Posterior cingulate gyrus (tissue), 11 donors: ENCODE measurements around the gene CTAGE9.
"Not testable (repeated sequence)": the region's sequence is repeated elsewhere in the genome, so short reads cannot be mapped to it uniquely, and the experiment has no call there.

Experiments
- DNase-seq, 10 donors: peaks; one replicate each; pipeline versions ENCODE4 v3.0.0 to v3.0.0-alpha.2; 2020 to 2021; ENCODE audit warnings: mixed read lengths in 3 of 10
- intact Hi-C: fragments of 100-400 bp; cut with DNase I; formaldehyde crosslinking; loops from one replicate; pipeline ENCODE4 v1.15.1; 2023

Gene CTAGE9

GRCh38 chr6:131710917-131711316 lies at the start of gene CTAGE9:
Gene CTAGE9, minus strand, starts transcription at chr6:131711017. Its CDS starts 0 bp downstream, at chr6:131711017.
- DNase-seq = peak in 1 of 10 donors; percentile 70
- intact Hi-C loops = not testable (repeated sequence)

- DNase-seq = no peak
- intact Hi-C loops = no loop called here
Measured at GRCh38 chr6:131758920-131759319, 48.1 kb upstream of the CTAGE9 start.

- intact Hi-C loops = no loop called here
Measured at GRCh38 chr6:131756039-131756438, 45.2 kb upstream of the CTAGE9 start.

GRCh38 chr6:131755597-131755996 lies 44.8 kb upstream of the CTAGE9 start:
- intact Hi-C loops = no loop called here
- DNase-seq = no peak

More at GRCh38 chr6:131756039-131756438, 45.2 kb upstream of the CTAGE9 start:
- no peak for DNase-seq

- no peak for DNase-seq
- intact Hi-C loops = no loop called here
Measured at GRCh38 chr6:131754715-131755567, 44.1 kb upstream of the CTAGE9 start.

- no peak for DNase-seq
- intact Hi-C loops = no loop called here
Measured at GRCh38 chr6:131754088-131754487, 43.3 kb upstream of the CTAGE9 start.

- DNase-seq, intact Hi-C loops: not testable (repeated sequence)
Measured at GRCh38 chr6:131751012-131751715, 40.3 kb upstream of the CTAGE9 start.

GRCh38 chr6:131749023-131749422 lies 38.2 kb upstream of the CTAGE9 start:
- intact Hi-C loops = no loop called here
- DNase-seq = no peak

GRCh38 chr6:131747821-131748353 lies 37.1 kb upstream of the CTAGE9 start:
- DNase-seq = no peak
- intact Hi-C loops = no loop called here

GRCh38 chr6:131745476-131745875 lies 34.7 kb upstream of the CTAGE9 start:
- no peak for DNase-seq
- intact Hi-C loops = no loop called here

- no peak for DNase-seq
- intact Hi-C loops = no loop called here
Measured at GRCh38 chr6:131744432-131745287, 33.8 kb upstream of the CTAGE9 start.

GRCh38 chr6:131741688-131742393 lies 31.0 kb upstream of the CTAGE9 start:
- intact Hi-C loops = no loop called here
- no peak for DNase-seq

- no peak for DNase-seq
- intact Hi-C loops = no loop called here
Measured at GRCh38 chr6:131740161-131740560, 29.3 kb upstream of the CTAGE9 start.

GRCh38 chr6:131739136-131739535 lies 28.3 kb upstream of the CTAGE9 start:
- DNase-seq = no peak
- intact Hi-C loops = no loop called here

- intact Hi-C loops = no loop called here
- DNase-seq = no peak
Measured at GRCh38 chr6:131736811-131737210, 26.0 kb upstream of the CTAGE9 start.

- DNase-seq = no peak
- intact Hi-C loops = no loop called here
Measured at GRCh38 chr6:131736003-131736596, 25.3 kb upstream of the CTAGE9 start.

GRCh38 chr6:131733376-131734016 lies 22.7 kb upstream of the CTAGE9 start:
- intact Hi-C loops = no loop called here
- DNase-seq = peak in 8 of 10 donors; percentile 26 to 90 (median 58)

- intact Hi-C loops = no loop called here
- DNase-seq = no peak
Measured at GRCh38 chr6:131731224-131731623, 20.4 kb upstream of the CTAGE9 start.

- intact Hi-C loops = no loop called here
- no peak for DNase-seq
Measured at GRCh38 chr6:131730264-131730663, 19.4 kb upstream of the CTAGE9 start.
